Esophagus squamous epithelium (tissue), 5 donors: ENCODE data around the gene ODAD3. TPM values are rescaled to one million over a fixed set of nuclear protein-coding genes. Genes with fewer than 3 reads are reported as not detected.

Source experiments
- DNase-seq: peaks from one replicate; lab custom pipeline; 2025; lab: John Stamatoyannopoulos, UW
- H3K27ac ChIP-seq, 4 donors: fragments of 200-600 bp; sonication (generic); one replicate each; pipeline ENCODE4 v1.5.1; 2016 to 2019; ENCODE audit warnings: mild to moderate bottlenecking in 1 of 4
- H3K27me3 ChIP-seq, 4 donors: fragments of 200-600 bp; sonication (generic); 1 replicate in 3 of 4; 2 replicates in 1 of 4; pipeline versions ENCODE4 v1.5.1 to v1.6.0; 2017 to 2021; ENCODE audit warnings: antibody characterized with exemption in 1 of 4
- H3K36me3 ChIP-seq, 3 donors: fragments of 200-600 bp; sonication (generic); one replicate each; pipeline ENCODE4 v1.5.1; 2016 to 2019
- H3K4me1 ChIP-seq, 3 donors: fragments of 200-600 bp; sonication (generic); one replicate each; pipeline ENCODE4 v1.5.1; 2017 to 2019
- H3K4me3 ChIP-seq, 4 donors: fragments of 200-600 bp; sonication (generic); 1 replicate in 3 of 4; 2 replicates in 1 of 4; pipeline ENCODE4 v1.5.1; 2016 to 2019; ENCODE audit warnings: mild to moderate bottlenecking in 2 of 4, moderate library complexity in 1 of 4
- H3K9me3 ChIP-seq, 3 donors: fragments of 200-600 bp; sonication (generic); one replicate each; pipeline ENCODE4 v1.5.1; 2016 to 2019
- CTCF ChIP-seq, 6 experiments: fragments of 450-650 bp in 4 of 6; fragments of 200-600 bp in 2 of 6; sonication (generic) in 2 of 6; IDR thresholded peaks; one replicate each; pipeline ENCODE4 v1.5.1; 2016 to 2019; ENCODE audit warnings: antibody characterized with exemption in 6 of 6, mild to moderate bottlenecking in 4 of 6, moderate library complexity in 4 of 6
- POLR2A ChIP-seq, 4 donors: fragments of 450-650 bp; IDR thresholded peaks; one replicate each; pipeline ENCODE4 v1.6.1; 2017; ENCODE audit warnings: antibody characterized with exemption in 4 of 4, mild to moderate bottlenecking in 4 of 4, moderate library complexity in 3 of 4
- WGBS, 2 donors: methylation state at CpG; one replicate each; pipeline ENCODE4 v1.1.5; 2018; 5-methylcytosine and 5-hydroxymethylcytosine counted together
- intact Hi-C: fragments of 100-400 bp; cut with DNase I; formaldehyde crosslinking; loops from one replicate; pipeline ENCODE4 v1.15.0; 2022
- total RNA-seq, 4 donors: library from RNA; depleted of rRNA; stranded (reverse); fragments of >200 nt; gene quantifications; one replicate each; pipeline ENCODE4 v1.1.0, GENCODE V29; 2016
- donor health status: DM: yes; HTN: yes; CAD: no.

Gene ODAD3
- total RNA-seq, 4 donors from 2014 or later: 0.19 to 8.8 TPM; not detected in 2

DNA sequence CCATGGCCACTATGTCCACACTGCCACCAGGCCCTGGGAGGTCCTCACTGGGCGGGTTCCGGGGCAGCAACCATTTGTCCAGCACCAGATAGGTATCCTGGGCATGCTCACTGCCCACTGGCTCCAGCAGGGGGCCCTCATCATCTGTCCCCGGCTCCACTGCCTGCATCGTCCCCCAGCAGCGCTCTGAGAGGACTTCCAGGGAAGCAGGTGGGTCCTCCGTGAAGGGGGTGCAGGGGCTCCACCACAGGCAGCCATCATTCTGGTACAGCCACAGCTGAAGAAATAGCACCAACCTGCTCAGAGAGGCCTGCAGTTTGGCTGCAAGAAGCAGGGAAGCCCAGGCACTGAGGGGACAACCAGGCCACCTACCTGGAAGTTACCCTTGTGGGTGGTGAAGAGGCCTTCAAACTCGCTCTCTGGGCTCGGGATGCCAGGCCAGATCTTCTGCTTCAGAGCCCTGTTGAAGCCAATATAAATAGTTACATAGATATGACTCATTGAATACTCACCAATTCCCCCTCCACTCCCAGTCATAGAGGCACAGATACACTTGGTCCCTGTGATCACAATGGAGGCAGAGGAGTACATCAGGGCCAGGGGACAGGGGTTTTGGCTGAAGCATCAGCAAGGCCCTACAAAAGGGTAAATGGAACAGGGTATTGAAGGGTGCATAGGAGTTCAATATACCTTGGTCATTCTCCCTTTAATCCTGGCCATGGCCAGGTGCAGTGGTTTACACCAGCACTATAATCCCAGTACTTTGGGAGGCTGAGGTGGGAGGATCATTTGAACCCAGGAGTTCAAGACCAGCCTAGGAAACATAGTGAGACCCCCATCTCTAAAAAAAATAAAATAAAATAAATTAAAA lies 56.4 kb downstream of the ODAD3 start:
- no peak for TF ChIP-seq POLR2A (IDR thresholded peaks at IDR 0.05)
- peak in 5 of 6 experiments; percentile 11 to 48 (median 31) for TF ChIP-seq CTCF (IDR thresholded peaks at IDR 0.05)
- 20% methylated on average over 1 to 2 of the region's 8 CpGs for WGBS, 2 donors
- Histone ChIP-seq H3K9me3 (no peaks in the 10 kb centered on the region), H3K4me1 (peaks cover 41 to 84% (median 69%) of the 10 kb centered on the region in 3 donors), H3K27me3 (peaks cover 0 to 21% (median 2%) of the 10 kb centered on the region in 4 donors), H3K36me3 (no peaks in the 10 kb centered on the region), H3K27ac (peak overlapping the region; percentile 21 to 73 (median 55)), H3K4me3 (no peak overlapping the region)
- intact Hi-C loops: no loop called here
- DNase-seq: no peak

DNA sequence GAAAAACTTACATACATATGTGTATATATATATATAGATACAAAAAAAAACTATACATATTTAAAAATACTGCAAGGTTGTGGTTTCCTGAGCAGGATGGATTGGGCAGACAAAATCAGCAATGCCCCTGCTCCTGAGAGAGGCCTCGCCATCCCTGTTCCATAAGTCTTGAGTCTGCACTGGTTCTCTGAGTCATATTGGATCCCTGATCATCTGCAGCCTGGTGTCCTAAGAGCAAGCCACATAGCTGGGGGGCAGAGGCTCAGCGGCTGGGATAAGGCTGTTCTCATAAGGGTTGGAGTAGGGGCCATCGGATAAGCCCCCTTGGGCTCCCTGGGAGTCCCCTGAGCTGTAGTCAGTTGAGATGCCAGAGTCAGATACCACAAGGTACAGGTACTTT lies 57.2 kb downstream of the ODAD3 start:
- Histone ChIP-seq H3K27me3 (peaks cover 0 to 13% (median 1%) of the 10 kb centered on the region in 4 donors), H3K27ac (peak overlapping the region; percentile 42 to 73 (median 55)), H3K4me1 (peaks cover 35 to 78% (median 61%) of the 10 kb centered on the region in 3 donors), H3K4me3 (no peak overlapping the region), H3K36me3 (no peaks in the 10 kb centered on the region), H3K9me3 (no peaks in the 10 kb centered on the region)
- intact Hi-C loops: no loop called here
- WGBS, 2 donors: 68 to 78% methylated on average over 2 to 3 of the region's 3 CpGs
- DNase-seq: no peak
- no peak for TF ChIP-seq CTCF (IDR thresholded peaks at IDR 0.05)
- TF ChIP-seq POLR2A (IDR thresholded peaks at IDR 0.05): no peak

GRCh38 chr19:11377237-11377636 lies 57.7 kb downstream of the ODAD3 start:
- Histone ChIP-seq H3K27me3 (peaks cover 0 to 8% (median 0%) of the 10 kb centered on the region in 4 donors), H3K4me1 (peaks cover 34 to 73% (median 56%) of the 10 kb centered on the region in 3 donors), H3K36me3 (no peaks in the 10 kb centered on the region), H3K27ac (peak overlapping the region; percentile 44 to 73 (median 62)), H3K4me3 (no peak overlapping the region), H3K9me3 (no peaks in the 10 kb centered on the region)
- DNase-seq: no peak
- TF ChIP-seq CTCF (IDR thresholded peaks at IDR 0.05): no peak
- TF ChIP-seq POLR2A (IDR thresholded peaks at IDR 0.05): no peak
- intact Hi-C loops: no loop called here

- Histone ChIP-seq H3K4me1 (peaks cover 25 to 55% (median 44%) of the 10 kb centered on the region in 3 donors), H3K9me3 (no peaks in the 10 kb centered on the region), H3K36me3 (no peaks in the 10 kb centered on the region), H3K4me3 (peak overlapping the region; percentile 56 to 86 (median 64)), H3K27me3 (no peaks in the 10 kb centered on the region), H3K27ac (peak overlapping the region; percentile 95 to 99 (median 96))
- intact Hi-C loops: no loop called here
- 5 to 7% methylated on average over 13 to 24 of the region's 27 CpGs for WGBS, 2 donors
- TF ChIP-seq POLR2A (IDR thresholded peaks at IDR 0.05) (peak in 2 of 4 donors; percentile 25 to 76), CTCF (IDR thresholded peaks at IDR 0.05) (no peak)
- no peak for DNase-seq
Measured at GRCh38 chr19:11375143-11375948, 59.6 kb downstream of the ODAD3 start.
